ENCODE results near the gene EIPR1. TPM values are rescaled to one million over a fixed set of nuclear protein-coding genes. Genes with fewer than 3 reads are reported as not detected.

The EIPR1 gene
- total and polyA plus RNA-seq, 2 of the 4 experiments (the other 2 are of a cell fraction): 46.5 to 67.4 TPM

DNA sequence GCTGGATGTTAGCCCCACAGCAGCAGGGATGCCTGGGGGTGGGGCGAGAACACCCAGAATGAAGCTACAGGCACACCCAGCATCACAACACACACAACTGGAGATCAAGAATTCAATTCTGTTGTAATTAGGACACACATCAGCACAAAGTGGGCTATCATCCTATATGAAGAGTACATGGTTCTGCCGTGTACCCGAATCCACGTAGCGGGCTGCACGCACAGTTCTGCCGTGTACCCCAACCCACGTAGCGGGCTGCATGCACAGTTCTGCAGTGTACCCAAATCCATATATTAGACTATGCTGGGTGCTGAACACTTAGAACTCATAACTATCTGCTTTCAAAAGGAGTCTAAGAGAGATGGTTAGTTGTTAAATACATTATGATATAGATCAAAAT, 86.5 kb downstream of the EIPR1 start:
- ChIA-PET POLR2A (ENCODE audit: unreplicated experiment) (no interaction called here), CTCF (no interaction called here)
- no CpG with 5 or more reads among the region's 9 CpGs for WGBS, 2 experiments (ENCODE audit: extremely low coverage in 2 of 2, insufficient read length in 1 of 2)
- dilution Hi-C loops (cut with HindIII; ENCODE audit: low sequenced_read_pairs, unreplicated experiment) (no loop called here), in situ Hi-C loops (cut with MboI; ENCODE audit: low sequenced_read_pairs) (no loop called here), intact Hi-C loops (cut with micrococcal nuclease) (no loop called here)
- Histone ChIP-seq H3K9me3 (ENCODE audit: control insufficient read depth, insufficient read depth, low read length) (no peaks in the 10 kb centered on the region), H2BK5ac (ENCODE audit: low read depth, low read length, poor library complexity, severe bottlenecking) (no peak overlapping the region), H4K20me1 (ENCODE audit: insufficient read depth, low read length) (no peaks in the 10 kb centered on the region; the same call in 1 of the 2 replicates), H2BK120ac (ENCODE audit: low read depth, low read length) (no peak overlapping the region), H3K4me3 (ENCODE audit: insufficient read depth, low read depth, low read length) (no peak overlapping the region), H2BK15ac (ENCODE audit: low read depth, low read length) (no peak overlapping the region), H4K8ac (ENCODE audit: low read depth in 2 of 2, low read length in 2 of 2) (no peak overlapping the region), H3K9ac (ENCODE audit: low read depth, low read length) (no peak overlapping the region), H3K9me1 (ENCODE audit: insufficient read depth, low read length) (no peaks in the 10 kb centered on the region; the same call in 1 of the 2 replicates), H2AK5ac (ENCODE audit: low read depth, low read length) (no peak overlapping the region), H2BK20ac (ENCODE audit: low read depth, low read length) (no peak overlapping the region), H3K27me3 (ENCODE audit: control insufficient read depth, insufficient read depth, low read length) (no peaks in the 10 kb centered on the region), H3K56ac (ENCODE audit: extremely low read depth, insufficient read depth, low read length) (no peak overlapping the region), H3K4me1 (ENCODE audit: control insufficient read depth, insufficient read depth, low read length) (no peaks in the 10 kb centered on the region), H4K91ac (ENCODE audit: insufficient read depth, low read depth, low read length) (no peak overlapping the region), H3K27ac (ENCODE audit: insufficient read depth, low read length) (no peak overlapping the region), H3K4me2 (ENCODE audit: low read depth, low read length) (no peak overlapping the region), H4K5ac (ENCODE audit: low read depth, low read length) (no peak overlapping the region), H3K18ac (ENCODE audit: low read depth, low read length) (no peak overlapping the region), H2AK9ac (replicated peaks; ENCODE audit: low read depth, low read length, poor library complexity) (peak overlapping the region; percentile 42), H3K36me3 (ENCODE audit: control insufficient read depth, insufficient read depth, low read length) (no peaks in the 10 kb centered on the region), H3K14ac (replicated peaks; ENCODE audit: low read depth, low read length) (no peak overlapping the region), H3K23ac (ENCODE audit: low read depth, low read length) (no peak overlapping the region), H3K4ac (ENCODE audit: low read depth, low read length) (no peak overlapping the region), H3K79me1 (ENCODE audit: low read depth in 1 of 2, low read length in 2 of 2) (peaks cover 0 to 10% of the 10 kb centered on the region in 2 experiments; a peak in 1 of 4 replicates), H2AFZ (replicated peaks; ENCODE audit: low read length, poor library complexity) (no peak overlapping the region)
- TF ChIP-seq CEBPB (IDR thresholded peaks at IDR 0.05; ENCODE audit: low read depth, low read length) (no peak), RAD21 (IDR thresholded peaks at IDR 0.05; ENCODE audit: low read length) (no peak), SMC3 (IDR thresholded peaks at IDR 0.05; ENCODE audit: low read depth, low read length) (no peak), RFX5 (IDR thresholded peaks at IDR 0.05; ENCODE audit: low read depth, low read length) (no peak), RCOR1 (IDR thresholded peaks at IDR 0.05; ENCODE audit: insufficient replicate concordance, low read length) (no peak), MAFK (IDR thresholded peaks at IDR 0.05; ENCODE audit: low read depth, low read length) (no peak), CHD1 (IDR thresholded peaks at IDR 0.05; ENCODE audit: low read depth, low read length) (no peak), NFE2L2 (IDR thresholded peaks at IDR 0.05; ENCODE audit: low read depth, low read length) (no peak), MXI1 (IDR thresholded peaks at IDR 0.05; ENCODE audit: borderline replicate concordance, low read depth, low read length) (no peak), FOS (IDR thresholded peaks at IDR 0.05; ENCODE audit: low read depth, low read length) (no peak)
- TF ChIP-seq, protein P1, sequence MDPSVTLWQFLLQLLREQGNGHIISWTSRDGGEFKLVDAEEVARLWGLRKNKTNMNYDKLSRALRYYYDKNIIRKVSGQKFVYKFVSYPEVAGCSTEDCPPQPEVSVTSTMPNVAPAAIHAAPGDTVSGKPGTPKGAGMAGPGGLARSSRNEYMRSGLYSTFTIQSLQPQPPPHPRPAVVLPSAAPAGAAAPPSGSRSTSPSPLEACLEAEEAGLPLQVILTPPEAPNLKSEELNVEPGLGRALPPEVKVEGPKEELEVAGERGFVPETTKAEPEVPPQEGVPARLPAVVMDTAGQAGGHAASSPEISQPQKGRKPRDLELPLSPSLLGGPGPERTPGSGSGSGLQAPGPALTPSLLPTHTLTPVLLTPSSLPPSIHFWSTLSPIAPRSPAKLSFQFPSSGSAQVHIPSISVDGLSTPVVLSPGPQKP (IDR thresholded peaks at IDR 0.05; ENCODE audit: borderline replicate concordance, low read depth, low read length): no peak
- TF ChIP-seq, protein P2, sequence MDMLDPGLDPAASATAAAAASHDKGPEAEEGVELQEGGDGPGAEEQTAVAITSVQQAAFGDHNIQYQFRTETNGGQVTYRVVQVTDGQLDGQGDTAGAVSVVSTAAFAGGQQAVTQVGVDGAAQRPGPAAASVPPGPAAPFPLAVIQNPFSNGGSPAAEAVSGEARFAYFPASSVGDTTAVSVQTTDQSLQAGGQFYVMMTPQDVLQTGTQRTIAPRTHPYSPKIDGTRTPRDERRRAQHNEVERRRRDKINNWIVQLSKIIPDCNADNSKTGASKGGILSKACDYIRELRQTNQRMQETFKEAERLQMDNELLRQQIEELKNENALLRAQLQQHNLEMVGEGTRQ (IDR thresholded peaks at IDR 0.05; ENCODE audit: low read depth, low read length): no peak
- TF ChIP-seq, protein P3, sequence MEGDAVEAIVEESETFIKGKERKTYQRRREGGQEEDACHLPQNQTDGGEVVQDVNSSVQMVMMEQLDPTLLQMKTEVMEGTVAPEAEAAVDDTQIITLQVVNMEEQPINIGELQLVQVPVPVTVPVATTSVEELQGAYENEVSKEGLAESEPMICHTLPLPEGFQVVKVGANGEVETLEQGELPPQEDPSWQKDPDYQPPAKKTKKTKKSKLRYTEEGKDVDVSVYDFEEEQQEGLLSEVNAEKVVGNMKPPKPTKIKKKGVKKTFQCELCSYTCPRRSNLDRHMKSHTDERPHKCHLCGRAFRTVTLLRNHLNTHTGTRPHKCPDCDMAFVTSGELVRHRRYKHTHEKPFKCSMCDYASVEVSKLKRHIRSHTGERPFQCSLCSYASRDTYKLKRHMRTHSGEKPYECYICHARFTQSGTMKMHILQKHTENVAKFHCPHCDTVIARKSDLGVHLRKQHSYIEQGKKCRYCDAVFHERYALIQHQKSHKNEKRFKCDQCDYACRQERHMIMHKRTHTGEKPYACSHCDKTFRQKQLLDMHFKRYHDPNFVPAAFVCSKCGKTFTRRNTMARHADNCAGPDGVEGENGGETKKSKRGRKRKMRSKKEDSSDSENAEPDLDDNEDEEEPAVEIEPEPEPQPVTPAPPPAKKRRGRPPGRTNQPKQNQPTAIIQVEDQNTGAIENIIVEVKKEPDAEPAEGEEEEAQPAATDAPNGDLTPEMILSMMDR (conservative IDR thresholded peaks at IDR 0.05; ENCODE audit: low read depth, low read length): no peak
- DNase-seq (no peak), ATAC-seq (ENCODE audit: low read depth) (no peak)
- no TSS peak for BruUV-seq (replicated peaks)

Data from IMR-90 (cell line).